GM18499 (cell line): ENCODE data around the gene ABCA7.

Experiments
- ATAC-seq: cut with Tn5 transposase; IDR thresholded peaks from one replicate; pipeline ENCODE4 v1.9.1; 2021; ENCODE audit warnings: moderate number of reproducible peaks; ENCODE audit not compliant: insufficient read depth, unreplicated experiment

Gene ABCA7

DNA sequence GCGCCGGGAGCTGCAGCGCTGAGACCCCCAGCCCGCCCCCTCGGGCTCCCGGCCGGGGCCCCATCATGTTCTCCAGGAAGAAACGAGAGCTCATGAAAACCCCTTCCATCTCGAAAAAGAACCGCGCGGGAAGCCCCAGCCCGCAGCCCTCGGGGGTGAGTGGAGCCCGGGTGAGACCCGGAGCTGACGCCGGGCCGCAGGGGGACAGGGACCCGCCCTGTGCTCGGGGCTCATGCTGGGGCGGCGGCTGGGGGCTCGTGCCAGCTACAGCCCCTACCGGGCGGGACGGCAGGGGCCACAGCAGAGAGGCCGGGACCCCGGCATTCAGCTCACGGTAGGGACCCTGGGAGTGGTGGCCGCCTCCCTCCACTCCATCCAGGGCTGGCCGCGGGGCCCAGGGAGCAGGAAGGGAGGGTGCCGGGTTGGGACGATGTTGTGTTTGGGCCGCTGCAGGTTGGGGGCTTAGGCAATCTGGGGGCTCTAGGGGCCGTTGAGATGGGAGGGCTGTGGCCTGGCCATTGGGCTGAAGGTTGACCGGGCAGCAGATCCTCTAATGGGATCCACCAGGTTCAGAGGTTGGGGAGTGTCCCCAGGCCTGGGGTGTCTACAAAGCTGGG lies 27.5 kb downstream of the ABCA7 start:
- no peak for ATAC-seq

DNA sequence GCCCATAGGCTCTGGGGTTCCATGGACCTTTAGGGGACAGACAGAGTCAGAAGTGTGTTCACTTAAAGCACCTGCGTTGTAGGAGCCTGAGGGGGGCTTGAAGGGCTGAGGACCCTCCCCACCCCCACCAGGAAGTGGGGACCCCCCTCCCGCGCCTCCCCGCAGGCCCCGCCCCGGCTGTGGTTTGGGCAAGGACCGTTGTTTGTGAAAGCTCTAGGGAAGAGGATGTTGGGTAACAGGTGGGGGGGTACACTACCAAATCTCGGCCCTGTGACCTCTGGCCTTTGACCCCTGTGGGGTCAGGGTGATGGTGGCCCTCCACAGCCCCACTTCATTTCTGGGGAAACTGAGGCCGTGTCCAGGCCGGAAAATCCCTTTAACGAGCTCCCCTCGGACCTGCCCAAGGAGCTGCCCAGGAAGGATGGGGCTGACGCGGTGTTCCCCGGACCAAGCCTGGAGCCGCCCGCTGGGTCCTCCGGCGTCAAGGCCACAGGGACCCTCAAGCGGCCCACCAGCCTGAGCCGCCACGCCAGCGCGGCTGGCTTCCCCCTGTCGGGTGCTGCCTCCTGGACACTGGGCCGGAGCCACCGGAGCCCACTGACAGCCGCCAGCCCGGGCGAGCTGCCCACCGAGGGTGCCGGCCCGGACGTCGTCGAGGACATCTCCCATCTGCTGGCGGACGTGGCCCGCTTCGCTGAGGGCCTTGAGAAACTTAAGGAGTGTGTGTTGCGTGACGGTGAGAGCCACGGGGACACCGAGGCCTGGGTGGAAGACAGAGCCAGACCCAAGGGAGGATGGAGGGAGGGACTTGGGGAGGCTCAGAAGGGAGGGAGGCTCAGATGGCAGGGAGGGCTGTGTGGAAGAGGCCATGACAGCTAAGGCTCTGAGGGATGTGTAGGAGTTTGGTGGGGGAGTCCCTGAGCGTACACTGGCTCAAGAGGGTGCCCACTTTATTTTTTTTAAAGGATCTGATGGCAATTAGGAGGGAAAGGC lies 28.4 kb downstream of the ABCA7 start:
- no peak for ATAC-seq

DNA sequence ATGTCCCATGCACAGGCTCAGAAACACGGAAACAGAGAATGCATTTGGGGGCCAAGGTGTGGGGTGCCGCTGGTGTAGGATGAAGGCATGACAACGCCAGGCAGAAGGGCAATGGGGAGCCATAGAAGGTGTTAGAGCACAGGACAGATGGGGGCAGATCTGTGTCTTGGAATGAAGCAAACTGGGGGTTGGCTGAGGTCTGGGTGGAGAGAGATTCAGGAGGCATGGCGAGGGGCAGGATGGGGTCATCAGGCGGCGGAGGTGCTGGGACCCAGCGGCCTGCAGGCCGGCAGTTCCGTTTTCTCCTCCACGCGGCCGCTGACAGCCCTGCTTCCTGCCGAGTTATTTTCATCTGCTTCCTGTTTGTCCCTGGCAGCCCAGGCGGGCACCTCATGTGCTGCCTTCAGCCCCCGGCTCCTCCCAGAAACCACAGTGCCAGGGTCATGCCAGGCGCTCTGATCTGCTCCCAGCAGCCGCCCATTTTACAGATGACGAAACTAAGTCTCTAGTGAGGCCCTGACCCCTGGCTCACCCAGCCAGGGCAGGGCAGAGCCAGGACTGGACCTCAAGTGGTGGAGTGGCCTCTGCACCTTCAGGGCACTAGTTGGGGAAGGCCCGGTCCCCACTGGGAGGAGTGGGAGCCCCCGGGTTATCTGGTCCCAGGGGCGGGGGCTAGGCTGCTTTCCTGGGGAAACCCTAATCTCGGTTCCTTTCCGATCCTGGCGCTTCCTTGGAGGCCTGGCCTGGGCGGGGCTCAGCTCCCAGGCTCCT lies 29.3 kb downstream of the ABCA7 start:
- no peak for ATAC-seq

DNA sequence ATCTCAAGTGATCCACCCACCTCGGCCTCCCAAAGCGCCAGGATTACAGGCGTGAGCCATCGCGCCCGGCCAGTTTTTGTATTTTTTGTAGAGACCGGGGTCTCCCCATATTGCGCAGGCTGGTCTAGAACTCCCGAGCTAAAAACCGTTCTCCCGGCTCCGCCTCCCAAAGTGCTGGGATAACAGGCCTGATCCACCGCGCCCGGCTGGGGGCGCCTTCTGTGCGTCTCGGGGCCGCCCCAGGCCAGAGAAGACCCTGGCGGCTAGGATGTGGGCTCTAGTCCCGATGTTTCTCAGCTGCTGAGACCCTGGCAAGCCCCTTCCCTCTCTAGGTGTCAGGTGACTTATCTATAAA lies 30.6 kb downstream of the ABCA7 start:
- no peak for ATAC-seq

DNA sequence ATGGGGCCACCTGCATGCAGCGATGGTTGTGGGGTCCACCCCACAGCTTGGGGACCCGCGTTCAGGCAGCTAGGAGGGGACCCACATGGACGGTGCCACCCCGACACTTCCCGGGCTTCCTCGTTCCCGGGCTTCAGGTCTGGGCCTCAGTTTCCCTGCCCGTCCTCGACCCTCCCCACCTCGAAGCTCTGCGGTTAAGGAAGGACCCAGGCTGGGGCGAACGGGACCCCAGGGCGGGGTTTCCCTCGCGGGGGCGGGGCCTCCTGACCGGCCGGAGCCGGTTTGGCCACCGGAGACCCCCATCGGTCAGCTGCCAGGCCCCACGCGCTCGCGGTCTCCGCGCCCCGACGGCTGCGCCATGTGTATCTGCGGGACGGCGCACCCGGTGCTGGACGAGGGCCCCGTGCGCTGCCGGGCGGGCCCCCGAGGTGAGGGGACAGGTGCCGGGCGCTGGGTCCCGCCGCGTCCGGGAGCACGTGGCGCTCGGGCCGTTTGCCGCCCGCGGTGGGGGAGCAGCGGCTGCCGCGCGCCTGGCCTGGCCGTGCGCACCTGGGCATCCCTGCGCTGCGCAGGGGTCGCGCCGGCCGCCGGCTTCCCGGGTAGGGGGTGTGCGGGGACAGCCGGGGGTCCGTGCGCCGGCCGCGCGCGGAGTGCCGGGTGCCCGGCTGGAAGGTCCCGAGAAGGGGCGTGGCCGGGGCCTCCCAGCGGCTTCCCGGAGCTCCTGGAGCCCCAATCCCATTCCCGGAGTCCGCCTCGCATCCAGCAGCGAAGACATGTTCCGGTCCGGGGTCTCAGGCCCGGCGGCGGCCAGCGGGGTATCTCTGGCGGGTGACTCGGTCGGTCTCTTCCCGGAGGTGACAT lies 31.3 kb downstream of the ABCA7 start:
- no peak for ATAC-seq

DNA sequence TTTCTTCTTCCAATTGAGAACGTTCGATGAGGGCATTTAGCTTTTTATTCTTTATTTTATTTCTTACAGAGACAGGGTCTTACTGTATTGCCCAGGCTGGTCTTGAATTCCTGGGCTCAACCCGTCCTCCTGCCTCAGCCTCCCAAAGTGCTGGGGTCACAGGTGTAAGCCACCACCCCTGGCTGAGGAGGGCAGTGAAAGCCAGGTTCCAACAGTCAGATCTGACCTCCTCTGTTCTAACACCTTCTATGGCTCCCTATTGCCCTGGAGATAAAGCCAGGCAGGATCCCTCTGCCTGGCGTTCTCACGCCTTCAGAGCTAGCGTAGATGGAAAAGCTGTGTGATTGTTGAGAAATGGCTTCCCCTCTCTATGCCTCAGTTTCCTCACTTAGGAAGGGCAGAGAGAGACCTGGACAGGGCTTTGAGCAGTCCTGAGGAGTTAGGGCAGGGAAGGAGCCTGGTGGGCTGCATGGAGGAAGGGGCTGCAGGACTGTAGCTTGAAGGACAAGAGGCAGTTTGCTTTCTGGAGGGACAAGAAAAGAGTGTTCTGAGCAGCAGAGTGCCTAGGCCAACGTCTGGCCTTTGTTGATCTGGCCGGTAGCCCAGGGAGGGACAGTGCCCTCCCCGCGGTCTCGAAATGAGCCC lies 32.6 kb downstream of the ABCA7 start:
- ATAC-seq, result no peak

DNA sequence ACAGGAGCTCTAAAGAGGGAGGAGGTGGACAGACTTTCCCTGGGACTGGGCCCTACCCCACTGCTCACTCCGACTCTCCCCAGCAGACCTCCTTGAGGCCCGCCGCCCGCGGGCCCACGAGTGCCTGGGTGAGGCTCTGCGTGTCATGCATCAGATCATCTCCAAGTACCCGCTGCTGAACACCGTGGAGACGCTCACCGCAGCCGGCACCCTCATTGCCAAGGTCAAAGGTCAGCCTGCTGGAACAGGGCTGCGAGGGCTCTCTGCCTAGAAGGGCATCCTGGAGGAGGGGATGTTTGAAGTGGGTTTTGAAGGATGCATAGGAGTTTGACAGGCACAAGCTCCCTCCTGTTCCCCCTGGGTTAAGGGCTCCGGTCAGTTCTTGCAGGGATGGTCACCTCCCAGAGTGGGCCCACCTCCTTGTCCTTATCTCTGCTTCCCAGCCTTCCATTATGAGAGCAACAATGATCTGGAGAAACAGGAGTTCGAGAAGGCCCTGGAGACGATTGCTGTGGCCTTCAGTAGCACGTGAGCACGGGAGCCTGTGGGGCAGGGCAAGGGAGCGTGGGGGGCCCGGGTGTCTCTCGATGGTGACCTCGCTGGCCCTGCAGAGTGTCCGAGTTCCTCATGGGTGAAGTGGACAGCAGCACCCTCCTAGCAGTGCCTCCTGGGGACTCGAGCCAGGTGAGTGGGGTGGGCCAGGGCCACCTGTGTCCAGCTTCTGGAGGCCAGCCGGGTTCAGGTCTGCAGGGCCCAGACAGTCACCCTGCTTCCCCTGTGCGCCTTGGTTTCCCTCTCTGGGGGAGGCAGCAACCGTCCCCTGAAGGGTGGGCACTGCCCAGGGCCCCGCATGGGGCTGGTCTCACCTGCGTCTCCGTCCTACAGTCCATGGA lies 33.4 kb downstream of the ABCA7 start:
- ATAC-seq, result no peak

DNA sequence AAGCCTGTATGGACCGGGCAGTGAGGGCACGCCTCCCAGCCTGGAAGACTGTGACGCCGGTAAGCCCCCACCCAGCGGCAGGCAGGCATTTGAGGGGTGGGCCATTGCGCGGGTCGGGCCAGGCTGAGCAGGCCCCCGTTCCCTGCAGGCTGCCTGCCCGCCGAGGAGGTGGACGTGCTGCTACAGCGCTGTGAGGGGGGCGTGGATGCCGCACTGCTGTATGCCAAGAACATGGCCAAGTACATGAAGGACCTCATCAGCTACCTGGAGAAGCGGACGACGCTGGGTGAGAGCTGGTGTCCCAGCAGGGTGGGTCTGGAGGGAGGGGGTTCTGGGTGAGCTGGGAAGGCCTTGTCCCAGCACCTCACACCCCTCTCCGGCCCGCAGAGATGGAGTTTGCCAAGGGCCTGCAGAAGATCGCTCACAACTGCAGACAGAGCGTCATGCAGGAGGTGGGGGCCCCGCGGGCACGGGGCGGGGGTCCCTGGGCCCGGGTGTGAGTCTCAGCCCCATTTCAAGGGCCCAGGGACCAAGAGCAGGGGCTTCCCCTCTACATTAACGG lies 34.1 kb downstream of the ABCA7 start:
- ATAC-seq, result no peak

DNA sequence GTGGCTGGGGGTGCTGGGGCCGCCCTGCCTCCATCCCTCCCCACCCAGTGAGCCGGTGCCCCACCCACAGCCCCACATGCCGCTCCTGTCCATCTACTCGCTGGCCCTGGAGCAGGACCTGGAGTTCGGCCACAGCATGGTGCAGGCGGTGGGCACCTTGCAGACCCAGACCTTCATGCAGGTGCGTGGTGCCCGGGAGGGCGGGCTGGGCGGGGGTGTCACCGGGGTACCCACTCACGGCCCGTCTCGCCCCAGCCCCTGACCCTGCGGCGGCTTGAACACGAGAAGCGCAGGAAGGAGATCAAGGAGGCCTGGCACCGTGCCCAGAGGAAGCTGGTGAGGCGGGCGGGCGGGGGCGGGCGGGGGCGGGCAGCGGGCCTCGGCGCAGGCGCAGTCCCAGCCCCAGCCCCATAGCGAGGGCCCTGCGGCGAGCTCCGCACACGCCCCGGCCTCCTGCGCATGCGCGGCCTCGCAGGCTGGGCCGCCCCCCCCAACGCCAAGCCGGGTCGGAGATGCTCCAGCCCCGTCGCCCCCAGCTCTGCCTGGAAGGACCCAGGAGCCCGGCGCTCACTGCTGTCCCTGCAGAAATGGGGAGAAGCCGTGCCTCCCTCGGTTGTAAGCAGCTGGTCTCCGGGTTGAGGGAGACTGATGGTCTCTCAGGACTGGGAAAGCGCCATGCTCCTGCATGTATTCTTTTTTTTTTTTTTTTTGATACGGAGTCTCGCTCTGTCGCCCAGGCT lies 34.8 kb downstream of the ABCA7 start:
- ATAC-seq, result no peak

DNA sequence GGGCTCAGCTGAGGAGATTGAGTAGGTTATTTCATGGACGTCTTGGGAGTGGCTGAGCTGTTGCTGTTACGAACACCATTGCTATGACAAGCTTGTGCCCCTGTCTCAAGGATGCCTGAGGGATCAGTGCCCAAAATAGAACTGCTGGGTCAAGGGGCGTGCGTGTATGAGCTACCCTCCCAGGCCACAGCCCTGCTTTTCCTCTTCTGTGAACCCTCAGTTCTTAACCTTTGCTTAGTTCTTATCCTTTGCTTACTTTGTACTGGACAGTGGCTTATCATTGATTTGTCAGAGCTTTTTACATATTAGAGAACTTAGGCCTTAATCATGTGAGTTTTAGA lies 36.1 kb downstream of the ABCA7 start:
- ATAC-seq, result no peak

DNA sequence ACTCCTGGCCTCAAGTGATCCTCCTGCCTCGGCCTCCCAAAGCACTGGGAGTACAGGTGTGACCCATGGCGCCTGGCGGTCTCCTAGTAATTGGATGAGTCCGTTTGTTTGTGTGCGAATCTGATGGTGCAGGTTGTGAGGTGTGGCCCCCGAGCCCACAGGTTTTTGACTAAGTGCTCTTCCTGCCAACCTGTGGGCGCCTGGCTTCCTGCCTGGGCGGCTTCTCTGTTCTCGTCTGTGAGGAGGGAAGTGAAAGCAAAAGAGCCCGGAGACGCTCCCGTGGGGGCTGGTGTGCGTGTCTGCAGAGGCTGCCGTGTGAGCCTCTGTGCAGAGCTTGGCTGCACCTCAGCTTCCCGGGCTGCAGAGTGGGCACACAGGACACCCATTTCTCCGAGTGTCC lies 37.0 kb downstream of the ABCA7 start:
- ATAC-seq, result no peak

DNA sequence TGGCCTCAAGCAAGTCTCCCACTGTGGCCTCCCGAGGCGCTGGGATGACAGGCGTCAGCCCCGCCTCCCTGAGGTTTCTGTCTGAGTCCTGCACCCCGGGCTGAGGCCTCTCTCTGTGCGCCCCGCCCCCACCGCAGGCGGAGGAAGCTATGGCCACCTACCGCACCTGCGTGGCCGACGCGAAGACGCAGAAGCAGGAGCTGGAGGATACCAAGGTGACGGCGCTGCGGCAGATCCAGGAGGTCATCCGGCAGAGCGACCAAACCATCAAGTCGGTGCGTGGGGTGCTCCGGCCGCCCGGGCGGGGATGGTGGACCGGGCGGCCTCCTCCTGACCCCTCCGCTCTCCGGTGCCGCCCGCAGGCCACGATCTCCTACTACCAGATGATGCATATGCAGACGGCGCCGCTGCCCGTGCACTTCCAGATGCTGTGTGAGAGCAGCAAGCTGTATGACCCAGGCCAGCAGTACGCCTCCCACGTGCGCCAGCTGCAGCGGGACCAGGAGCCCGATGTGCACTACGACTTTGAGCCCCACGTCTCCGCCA lies 39.7 kb downstream of the ABCA7 start:
- ATAC-seq, result no peak

DNA sequence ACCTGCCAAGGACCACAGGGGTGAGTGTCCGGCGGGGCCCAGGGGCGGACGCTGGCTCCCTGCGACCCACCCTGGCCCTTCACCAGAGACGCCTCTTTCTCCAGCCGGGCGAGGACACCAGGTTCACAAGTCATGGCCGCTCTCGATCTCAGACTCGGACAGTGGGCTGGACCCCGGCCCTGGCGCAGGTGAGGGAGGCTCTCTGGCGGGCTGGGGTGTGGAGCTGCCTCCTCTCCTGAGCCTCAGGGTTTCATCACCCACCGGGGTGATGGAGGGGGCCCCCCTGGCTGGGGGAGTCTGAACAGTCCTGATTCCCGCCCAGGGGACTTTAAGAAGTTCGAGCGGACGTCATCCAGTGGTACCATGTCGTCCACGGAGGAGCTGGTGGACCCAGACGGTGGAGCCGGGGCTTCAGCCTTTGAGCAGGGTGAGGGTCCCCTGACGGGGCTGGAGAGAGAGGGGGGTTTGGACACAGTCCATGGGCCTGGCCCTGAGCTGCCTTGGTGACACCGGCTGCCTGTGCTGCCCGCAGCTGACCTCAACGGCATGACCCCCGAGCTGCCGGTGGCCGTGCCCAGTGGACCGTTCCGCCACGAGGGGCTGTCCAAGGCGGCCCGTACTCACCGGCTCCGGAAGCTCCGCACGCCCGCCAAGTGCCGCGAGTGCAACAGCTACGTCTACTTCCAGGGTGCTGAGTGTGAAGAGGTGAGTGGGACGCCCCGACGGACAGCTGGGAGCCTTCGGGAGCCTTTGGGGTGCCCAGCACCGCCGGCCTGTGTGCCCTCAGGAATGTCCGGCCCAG lies 40.7 kb downstream of the ABCA7 start:
- ATAC-seq, result no peak

DNA sequence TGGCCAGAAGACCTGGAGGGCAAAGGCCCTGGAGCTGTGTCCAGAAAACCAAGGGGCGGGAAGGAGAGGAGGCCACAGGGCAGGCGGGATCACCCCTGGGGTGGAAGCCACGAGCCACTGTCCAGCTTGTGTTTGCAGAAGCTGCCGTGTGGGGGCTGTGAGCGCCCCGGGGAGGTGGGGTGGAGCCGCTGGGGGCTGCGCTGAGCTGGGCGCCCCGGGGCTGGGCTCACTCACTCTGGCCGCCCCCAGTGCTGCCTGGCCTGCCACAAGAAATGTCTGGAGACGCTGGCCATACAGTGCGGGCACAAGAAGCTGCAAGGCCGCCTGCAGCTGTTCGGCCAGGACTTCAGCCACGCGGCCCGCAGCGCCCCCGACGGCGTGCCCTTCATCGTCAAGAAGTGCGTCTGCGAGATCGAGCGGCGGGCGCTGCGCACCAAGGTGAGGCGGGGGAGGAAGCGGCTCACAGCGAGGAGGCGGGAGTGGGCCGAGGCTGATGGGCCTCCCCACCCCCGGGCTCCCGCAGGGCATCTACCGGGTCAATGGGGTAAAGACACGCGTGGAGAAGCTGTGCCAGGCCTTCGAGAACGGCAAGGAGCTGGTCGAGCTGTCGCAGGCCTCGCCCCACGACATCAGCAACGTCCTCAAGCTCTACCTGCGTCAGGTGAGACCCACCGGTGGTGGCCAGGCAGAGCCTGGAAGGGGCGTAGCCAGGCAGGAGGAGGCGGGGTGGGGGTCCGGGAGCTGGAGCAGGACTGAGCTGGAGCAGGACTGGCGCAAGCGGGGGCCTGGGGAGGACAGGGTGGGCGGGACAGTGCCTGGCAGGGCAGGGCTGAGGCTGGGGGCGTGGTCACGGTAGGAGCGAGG lies 41.6 kb downstream of the ABCA7 start:
- no peak for ATAC-seq

DNA sequence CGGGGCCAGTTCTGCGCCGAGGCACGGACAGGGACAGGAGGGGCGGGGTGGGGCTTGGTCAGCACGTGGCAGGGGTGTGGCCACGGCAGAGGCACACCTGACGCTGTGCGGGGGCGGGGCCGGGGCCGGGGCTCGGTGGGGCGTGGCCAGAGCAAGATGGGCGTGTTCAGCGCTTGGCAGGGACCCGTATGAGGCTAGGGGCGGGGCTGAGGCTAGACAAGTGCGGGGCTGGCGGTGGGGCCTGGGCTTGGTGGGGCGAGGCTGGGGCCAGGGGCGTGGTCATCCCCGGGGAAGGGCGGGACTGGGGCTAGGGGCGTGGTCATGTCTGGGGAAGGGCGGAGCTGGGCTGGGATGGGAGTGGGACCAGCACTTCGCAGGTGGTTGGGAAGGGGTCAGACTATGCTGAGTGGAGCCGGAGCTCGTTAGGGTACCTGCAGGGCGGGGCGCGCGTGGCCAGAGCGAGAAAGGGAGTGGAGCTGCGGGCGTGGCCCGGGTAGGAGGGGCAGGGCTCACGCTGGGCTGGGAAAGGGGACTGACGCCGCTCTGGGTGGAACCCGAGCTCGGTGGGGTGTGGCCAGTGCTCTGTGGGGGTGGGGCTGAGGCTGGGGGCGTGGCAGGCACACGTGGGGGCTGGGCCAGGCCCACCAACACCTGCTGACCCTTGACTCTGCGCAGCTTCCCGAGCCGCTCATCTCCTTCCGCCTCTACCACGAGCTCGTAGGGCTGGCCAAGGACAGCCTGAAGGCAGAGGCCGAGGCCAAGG lies 42.4 kb downstream of the ABCA7 start:
- no peak for ATAC-seq
